H9 (cell line): ENCODE results near the gene PRTN3. TPM values are rescaled to one million over a fixed set of nuclear protein-coding genes. Genes with fewer than 3 reads are reported as not detected.

Experiments
- DNase-seq: peaks from one replicate; pipeline ENCODE4 v3.0.0-alpha.2; 2017
- H2AFZ ChIP-seq: one replicate; pipeline ENCODE4 v1.6.1; 2013; ENCODE audit warnings: mild to moderate bottlenecking, low read length, control low read depth, moderate library complexity
- H2AK5ac ChIP-seq: 2 replicates; pipeline ENCODE4 v1.6.1; 2013; ENCODE audit warnings: low read length, control low read depth, mixed read lengths; ENCODE audit not compliant: insufficient read length
- H2BK120ac ChIP-seq: one replicate; pipeline ENCODE4 v1.6.1; 2013; ENCODE audit warnings: low read depth, mild to moderate bottlenecking, low read length, control low read depth, inconsistent platforms; ENCODE audit not compliant: poor library complexity, severe bottlenecking
- H2BK12ac ChIP-seq: 2 replicates; pipeline ENCODE4 v1.6.1; 2013; ENCODE audit warnings: low read length, control low read depth, mixed read lengths, low read depth; ENCODE audit not compliant: insufficient read length
- H2BK15ac ChIP-seq: 2 replicates; pipeline ENCODE4 v1.6.1; 2013; ENCODE audit warnings: low read depth, low read length, control low read depth
- H2BK20ac ChIP-seq: one replicate; pipeline ENCODE4 v1.6.1; 2013; ENCODE audit warnings: low read depth, mild to moderate bottlenecking, low read length, control low read depth, inconsistent platforms; ENCODE audit not compliant: poor library complexity, severe bottlenecking
- H2BK5ac ChIP-seq: 2 replicates; pipeline ENCODE4 v1.6.1; 2013; ENCODE audit warnings: low read length, control low read depth, mixed read lengths; ENCODE audit not compliant: insufficient read length
- H3K14ac ChIP-seq: 2 replicates; pipeline ENCODE4 v1.6.1; 2013; ENCODE audit warnings: low read length, control low read depth; ENCODE audit not compliant: insufficient read depth
- H3K18ac ChIP-seq: 2 replicates; pipeline ENCODE4 v1.6.1; 2013; ENCODE audit warnings: low read depth, mild to moderate bottlenecking, mixed read lengths, low read length, control low read depth; ENCODE audit not compliant: insufficient read length
- H3K23ac ChIP-seq: 2 replicates; pipeline ENCODE4 v1.6.1; 2013; ENCODE audit warnings: low read length, control low read depth, mixed read lengths, low read depth; ENCODE audit not compliant: insufficient read length
- H3K23me2 ChIP-seq: 2 replicates; pipeline ENCODE4 v1.6.1; 2013; ENCODE audit warnings: low read depth, mild to moderate bottlenecking, mixed read lengths, low read length, control low read depth; ENCODE audit not compliant: insufficient read length, poor library complexity, severe bottlenecking
- H3K27ac ChIP-seq: 2 replicates; pipeline ENCODE4 v1.5.1; 2013; ENCODE audit warnings: low read length, control low read depth, mixed read lengths, low read depth; ENCODE audit not compliant: insufficient read length
- H3K27me3 ChIP-seq: 2 replicates; pipeline ENCODE4 v1.6.1; 2013; ENCODE audit warnings: low read length, control low read depth, inconsistent platforms; ENCODE audit not compliant: insufficient read depth
- H3K4ac ChIP-seq: 2 replicates; pipeline ENCODE4 v1.6.1; 2013; ENCODE audit warnings: low read depth, mild to moderate bottlenecking, control low read depth, inconsistent platforms, low read length, moderate library complexity
- H3K4me1 ChIP-seq: 2 replicates; pipeline ENCODE4 v1.6.1; 2013; ENCODE audit warnings: low read length, control low read depth, inconsistent platforms; ENCODE audit not compliant: insufficient read depth
- H3K4me2 ChIP-seq: 2 replicates; pipeline ENCODE4 v1.6.1; 2013; ENCODE audit warnings: low read length, control low read depth, mixed read lengths; ENCODE audit not compliant: insufficient read length, insufficient read depth
- H3K56ac ChIP-seq: 2 replicates; pipeline ENCODE4 v1.6.1; 2013; ENCODE audit warnings: low read depth, mild to moderate bottlenecking, mixed read lengths, low read length, control low read depth; ENCODE audit not compliant: insufficient read length
- H3K79me1 ChIP-seq: 2 replicates; pipeline ENCODE4 v1.6.1; 2013; ENCODE audit warnings: low read depth, mild to moderate bottlenecking, moderate library complexity, low read length, control low read depth, inconsistent platforms; ENCODE audit not compliant: insufficient read depth, poor library complexity, severe bottlenecking
- H3K79me2 ChIP-seq: 2 replicates; pipeline ENCODE4 v1.6.1; 2013; ENCODE audit warnings: low read length, control low read depth, inconsistent platforms; ENCODE audit not compliant: insufficient read depth
- H3K9ac ChIP-seq: 2 replicates; pipeline ENCODE4 v1.6.1; 2013; ENCODE audit warnings: low read length, control low read depth, mixed read lengths; ENCODE audit not compliant: insufficient read length; ENCODE audit errors: extremely low read depth
- H3K9me3 ChIP-seq: one replicate; pipeline ENCODE4 v1.6.1; 2013; ENCODE audit warnings: low read depth, low read length, inconsistent platforms; ENCODE audit not compliant: control insufficient read depth
- H3T11ph ChIP-seq: one replicate; pipeline ENCODE4 v1.6.1; 2013; ENCODE audit warnings: mild to moderate bottlenecking, low read length, control low read depth, inconsistent platforms
- H4K20me1 ChIP-seq: one replicate; pipeline ENCODE4 v1.6.1; 2013; ENCODE audit not compliant: control insufficient read depth, insufficient read length, insufficient read depth
- H4K5ac ChIP-seq: 2 replicates; pipeline ENCODE4 v1.6.1; 2013; ENCODE audit warnings: low read depth, mild to moderate bottlenecking, mixed read lengths, low read length, control low read depth; ENCODE audit not compliant: insufficient read length
- H4K8ac ChIP-seq: replicated peaks from 2 replicates; pipeline ENCODE4 v1.6.1; 2013; ENCODE audit warnings: low read length, control low read depth, mixed read lengths, low read depth; ENCODE audit not compliant: insufficient read length
- H4K91ac ChIP-seq: 2 replicates; pipeline ENCODE4 v1.6.1; 2013; ENCODE audit warnings: low read depth, mild to moderate bottlenecking, moderate library complexity, mixed read lengths, low read length, control low read depth; ENCODE audit not compliant: insufficient read length
- H3K27ac Mint-ChIP-seq, 3 experiments: 2 replicates in 2 of 3; 3 replicates in 1 of 3; pipeline ENCODE4 v1.8.0; 2020 to 2021; ENCODE audit warnings: mixed read lengths in 3 of 3, mild to moderate bottlenecking in 1 of 3, moderate library complexity in 1 of 3
- H3K27me3 Mint-ChIP-seq: 2 replicates; pipeline ENCODE4 v1.8.0; 2021; ENCODE audit warnings: low read depth, mild to moderate bottlenecking, moderate library complexity, mixed read lengths
- H3K36me3 Mint-ChIP-seq, 3 experiments: 2 replicates in 2 of 3; 3 replicates in 1 of 3; pipeline ENCODE4 v1.8.0; 2020 to 2021; ENCODE audit warnings: low read depth in 3 of 3, mixed read lengths in 3 of 3; ENCODE audit not compliant: insufficient read depth in 1 of 3
- H3K4me1 Mint-ChIP-seq, 2 experiments: 2 replicates each; pipeline ENCODE4 v1.8.0; 2020; ENCODE audit warnings: mixed read lengths in 2 of 2
- H3K4me3 Mint-ChIP-seq, 2 experiments: 2 replicates in 1 of 2; 3 replicates in 1 of 2; pipeline ENCODE4 v1.8.0; 2020 to 2021; ENCODE audit warnings: mild to moderate bottlenecking in 2 of 2, mixed read lengths in 2 of 2, moderate library complexity in 1 of 2
- H3K9me3 Mint-ChIP-seq, 2 experiments: 2 replicates in 1 of 2; 3 replicates in 1 of 2; pipeline ENCODE4 v1.8.0; 2020; ENCODE audit warnings: mild to moderate bottlenecking in 2 of 2, mixed read lengths in 2 of 2, moderate library complexity in 1 of 2
- CTCF ChIP-seq: fragments of 200-600 bp; sonication (generic); conservative IDR thresholded peaks from 3 replicates; pipeline ENCODE4 v1.8.0; 2021; ENCODE audit warnings: antibody characterized with exemption, mild to moderate bottlenecking
- WGBS: extraction: QIAGEN DNeasy Blood & Tissue Kit; methylation state at CpG from one replicate; pipeline ENCODE4 v1.1.7; 2013; ENCODE audit warnings: missing lambda C conversion rate, low lambda C conversion rate, mixed read lengths; ENCODE audit not compliant: insufficient read length; ENCODE audit errors: extremely low coverage; 5-methylcytosine and 5-hydroxymethylcytosine counted together
- total RNA-seq: library from RNA; stranded (reverse); gene quantifications from 2 replicates; pipeline ENCODE4 v1.2.1, GENCODE V29; 2021

Gene PRTN3
- total RNA-seq, 1 experiment from 2014 or later: 0.31 TPM

- Mint-ChIP-seq H3K36me3 (peaks cover 20 to 47% (median 35%) of the 10 kb centered on the region in 3 experiments), H3K27me3 (peaks cover 1% of the 10 kb centered on the region; the same call in 1 of the 2 replicates), H3K4me3 (no peak overlapping the region), H3K27ac (no peak overlapping the region; a peak in 1 of 7 replicates), H3K4me1 (peaks cover 8 to 24% of the 10 kb centered on the region in 2 experiments), H3K9me3 (peaks cover 6 to 7% of the 10 kb centered on the region in 2 experiments)
- H3K18ac ChIP-seq: no peak overlapping the region
- H3K9ac ChIP-seq: no peak overlapping the region
- no peak overlapping the region for H3K27ac ChIP-seq
- H2AK5ac ChIP-seq: no peak overlapping the region
- H3K27me3 ChIP-seq: no peaks in the 10 kb centered on the region
- no peak overlapping the region for H4K91ac ChIP-seq
- no peak overlapping the region for H3K56ac ChIP-seq
- no peak overlapping the region for H2BK20ac ChIP-seq
- H2BK120ac ChIP-seq: no peak overlapping the region
- H3K79me1 ChIP-seq: no peaks in the 10 kb centered on the region
- H3K79me2 ChIP-seq: no peaks in the 10 kb centered on the region
- no peak overlapping the region for H2BK5ac ChIP-seq
- WGBS: no CpG with 5 or more reads among the region's 34 CpGs
- no peaks in the 10 kb centered on the region for H3K9me3 ChIP-seq
- H4K8ac ChIP-seq: no peak overlapping the region
- no peak overlapping the region for H3K23ac ChIP-seq
- H3K4me1 ChIP-seq: no peaks in the 10 kb centered on the region
- TF ChIP-seq CTCF: no peak
- H2BK15ac ChIP-seq: no peak overlapping the region
- no peak overlapping the region for H2AFZ ChIP-seq
- H4K5ac ChIP-seq: no peak overlapping the region
- H2BK12ac ChIP-seq: no peak overlapping the region
- H3K23me2 ChIP-seq: no peaks in the 10 kb centered on the region
- no peak for DNase-seq
- no peak overlapping the region for H3K4me2 ChIP-seq
- H3T11ph ChIP-seq: no peak overlapping the region
- H4K20me1 ChIP-seq: no peaks in the 10 kb centered on the region
- H3K4ac ChIP-seq: no peak overlapping the region
- no peak overlapping the region for H3K14ac ChIP-seq
Observed at GRCh38 chr19:868458-869244, 27.9 kb downstream of the PRTN3 start.
